Lower lobe of right lung (tissue), 2 donors: Measurements from ENCODE around the gene FYN. TPM values are rescaled to one million over a fixed set of nuclear protein-coding genes. Genes with fewer than 3 reads are reported as not detected.

ENCODE experiments used
- ATAC-seq, 2 donors: fragments of 200-7000 bp; cut with Tn5 transposase; one replicate each; pipeline ENCODE4 v1.9.1; 2020 to 2022; ENCODE audit warnings: mild to moderate bottlenecking in 2 of 2, moderate library complexity in 2 of 2
- DNase-seq: peaks from one replicate; pipeline ENCODE4 v3.0.0-alpha.2; 2020
- H3K27ac ChIP-seq: fragments of 200-600 bp; one replicate; pipeline ENCODE4 v1.8.0; 2022
- H3K27me3 ChIP-seq: fragments of 200-600 bp; one replicate; pipeline ENCODE4 v1.8.0; 2022; ENCODE audit warnings: low read depth
- H3K36me3 ChIP-seq: fragments of 200-600 bp; one replicate; pipeline ENCODE4 v1.8.0; 2022; ENCODE audit warnings: mild to moderate bottlenecking
- H3K4me1 ChIP-seq: fragments of 200-600 bp; one replicate; pipeline ENCODE4 v1.8.0; 2022
- H3K4me3 ChIP-seq: fragments of 200-600 bp; one replicate; pipeline ENCODE4 v1.8.0; 2022; ENCODE audit warnings: mild to moderate bottlenecking
- H3K9me3 ChIP-seq: fragments of 200-600 bp; one replicate; pipeline ENCODE4 v1.8.0; 2022
- intact Hi-C: fragments of 100-400 bp; cut with DNase I; formaldehyde crosslinking; loops from one replicate; pipeline ENCODE4 v1.11.0; 2022
- total RNA-seq: library from RNA; stranded (reverse); fragmentation: NEBNext Ultra II Directional; extraction: Animal tissue kit (Norgen Biotek cat#: 25700); gene quantifications from one replicate; pipeline ENCODE4 v1.2.1, GENCODE V29; 2021
- TF ChIP-seq, protein P1 (sequence below): fragments of 200-600 bp; IDR thresholded peaks from one replicate; pipeline ENCODE4 v1.8.0; 2022; ENCODE audit warnings: antibody characterized with exemption, mild to moderate bottlenecking
- donor health status: DM: no; HTN: yes; CAD: no; lungs with severe emphysema.

The FYN gene
- total RNA-seq, 1 donor from 2014 or later: 99.2 TPM

DNA sequence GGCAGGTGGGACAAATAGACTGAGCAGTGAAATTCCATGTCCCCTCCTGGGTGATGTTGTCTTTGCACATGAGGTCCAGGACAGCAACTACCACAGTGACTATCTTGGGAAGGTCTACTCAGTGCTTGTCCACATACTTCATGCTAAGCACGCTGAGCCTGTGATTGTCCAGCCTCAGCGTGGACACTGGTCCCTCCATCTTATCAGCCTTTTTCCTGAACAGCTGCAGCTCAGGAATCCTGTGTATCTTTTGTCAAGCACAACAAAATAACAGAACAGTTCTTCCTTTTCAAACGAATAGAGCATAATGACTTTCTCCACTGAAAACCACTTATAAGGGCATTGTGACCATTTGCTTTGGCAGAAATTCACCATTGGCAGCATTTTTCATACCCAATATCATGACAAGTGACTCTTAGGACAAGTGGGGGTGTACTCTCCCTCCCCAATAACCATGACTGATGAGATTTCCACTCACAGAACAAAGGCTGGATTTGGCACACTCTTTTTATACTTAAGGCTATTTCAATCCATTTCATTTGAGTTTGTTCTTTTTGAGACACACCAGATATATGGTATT is 90.3 kb downstream of the FYN start:
- Histone ChIP-seq H3K4me3 (no peak overlapping the region), H3K36me3 (no peaks in the 10 kb centered on the region), H3K4me1 (peaks cover 26% of the 10 kb centered on the region), H3K27me3 (no peaks in the 10 kb centered on the region), H3K9me3 (no peaks in the 10 kb centered on the region), H3K27ac (peak overlapping the region; percentile 16)
- intact Hi-C loops: no loop called here
- TF ChIP-seq, protein P1, sequence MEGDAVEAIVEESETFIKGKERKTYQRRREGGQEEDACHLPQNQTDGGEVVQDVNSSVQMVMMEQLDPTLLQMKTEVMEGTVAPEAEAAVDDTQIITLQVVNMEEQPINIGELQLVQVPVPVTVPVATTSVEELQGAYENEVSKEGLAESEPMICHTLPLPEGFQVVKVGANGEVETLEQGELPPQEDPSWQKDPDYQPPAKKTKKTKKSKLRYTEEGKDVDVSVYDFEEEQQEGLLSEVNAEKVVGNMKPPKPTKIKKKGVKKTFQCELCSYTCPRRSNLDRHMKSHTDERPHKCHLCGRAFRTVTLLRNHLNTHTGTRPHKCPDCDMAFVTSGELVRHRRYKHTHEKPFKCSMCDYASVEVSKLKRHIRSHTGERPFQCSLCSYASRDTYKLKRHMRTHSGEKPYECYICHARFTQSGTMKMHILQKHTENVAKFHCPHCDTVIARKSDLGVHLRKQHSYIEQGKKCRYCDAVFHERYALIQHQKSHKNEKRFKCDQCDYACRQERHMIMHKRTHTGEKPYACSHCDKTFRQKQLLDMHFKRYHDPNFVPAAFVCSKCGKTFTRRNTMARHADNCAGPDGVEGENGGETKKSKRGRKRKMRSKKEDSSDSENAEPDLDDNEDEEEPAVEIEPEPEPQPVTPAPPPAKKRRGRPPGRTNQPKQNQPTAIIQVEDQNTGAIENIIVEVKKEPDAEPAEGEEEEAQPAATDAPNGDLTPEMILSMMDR: no peak
- ATAC-seq: no peak
- no peak for DNase-seq

- Histone ChIP-seq H3K9me3 (no peaks in the 10 kb centered on the region), H3K4me3 (no peak overlapping the region), H3K27ac (peak overlapping the region; percentile 16), H3K4me1 (peaks cover 33% of the 10 kb centered on the region), H3K27me3 (no peaks in the 10 kb centered on the region), H3K36me3 (no peaks in the 10 kb centered on the region)
- TF ChIP-seq, protein P1: no peak
- no peak for DNase-seq
- intact Hi-C loops: no loop called here
- no peak for ATAC-seq
Observed at GRCh38 chr6:111782192-111782809, 91.0 kb downstream of the FYN start.

DNA sequence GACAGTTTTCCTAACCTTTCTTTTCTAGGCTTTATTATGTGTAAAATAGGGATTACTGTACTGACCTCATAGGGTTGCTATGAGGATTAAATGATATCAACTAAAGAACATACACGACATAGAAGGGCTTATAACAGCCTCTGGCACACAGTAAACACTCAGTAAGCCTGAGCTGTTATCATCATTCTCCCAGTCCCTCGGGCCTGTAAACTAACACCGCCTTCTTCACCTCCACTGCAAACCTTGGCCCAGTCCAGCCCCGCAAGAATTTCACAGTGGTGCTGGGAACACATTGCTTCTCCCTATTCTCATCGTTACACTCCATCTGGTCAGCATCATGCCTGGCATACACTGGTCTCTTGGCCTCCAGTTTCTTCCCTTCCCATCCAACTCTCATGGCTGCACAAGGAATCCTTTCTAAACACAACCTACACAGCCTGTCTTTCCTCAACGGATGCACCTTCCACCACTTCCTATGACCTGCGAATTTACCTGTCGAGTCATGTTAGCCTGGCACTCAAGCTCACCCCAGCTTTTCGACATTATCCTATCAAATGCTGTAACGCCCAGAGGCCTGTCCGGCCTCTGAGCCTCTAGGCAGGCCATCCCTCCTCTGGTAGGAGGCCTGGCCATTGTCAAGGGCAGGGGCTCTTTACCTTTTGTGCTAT is 92.1 kb downstream of the FYN start:
- TF ChIP-seq, protein P1: no peak
- H3K4me3 ChIP-seq: no peak overlapping the region
- H3K27ac ChIP-seq: no peak overlapping the region
- H3K36me3 ChIP-seq: no peaks in the 10 kb centered on the region
- H3K9me3 ChIP-seq: no peaks in the 10 kb centered on the region
- DNase-seq: no peak
- intact Hi-C loops: no loop called here
- peaks cover 44% of the 10 kb centered on the region for H3K4me1 ChIP-seq
- ATAC-seq: no peak
- H3K27me3 ChIP-seq: no peaks in the 10 kb centered on the region

- peaks cover 51% of the 10 kb centered on the region for H3K4me1 ChIP-seq
- intact Hi-C loops: no loop called here
- ATAC-seq: no peak
Observed at GRCh38 chr6:111780393-111780792, 92.9 kb downstream of the FYN start.

GRCh38 chr6:111779660-111780059 is 93.6 kb downstream of the FYN start:
- Histone ChIP-seq H3K4me3 (no peak overlapping the region), H3K27ac (no peak overlapping the region), H3K27me3 (no peaks in the 10 kb centered on the region), H3K4me1 (peaks cover 48% of the 10 kb centered on the region), H3K36me3 (no peaks in the 10 kb centered on the region), H3K9me3 (no peaks in the 10 kb centered on the region)
- ATAC-seq (no peak), DNase-seq (no peak)
- intact Hi-C loops: no loop called here
- TF ChIP-seq, protein P1: no peak

More at GRCh38 chr6:111780393-111780792, 92.9 kb downstream of the FYN start:
- DNase-seq: no peak
- H3K27ac ChIP-seq: no peak overlapping the region
- TF ChIP-seq, protein P1: no peak
- no peak overlapping the region for H3K4me3 ChIP-seq
- no peaks in the 10 kb centered on the region for H3K27me3 ChIP-seq
- H3K36me3 ChIP-seq: no peaks in the 10 kb centered on the region
- no peaks in the 10 kb centered on the region for H3K9me3 ChIP-seq
